B cell (primary cell): ENCODE results near the gene TGM6.

Experiments
- CTCF ChIP-seq: fragments of 200-600 bp; IDR thresholded peaks from one replicate; pipeline ENCODE4 v1.8.0; 2022; ENCODE audit warnings: antibody characterized with exemption, mild to moderate bottlenecking
- EZH2 ChIP-seq: IDR thresholded peaks from 2 replicates; pipeline ENCODE4 v1.6.1; 2012; ENCODE audit warnings: borderline replicate concordance, low read depth, mild to moderate bottlenecking, moderate library complexity, low read length; ENCODE audit not compliant: insufficient read depth, poor library complexity, severe bottlenecking

- TF ChIP-seq CTCF (no peak), EZH2 (no peak)
These were observed 27.5 kb upstream of the TGM6 start for GRCh38 chr20:2353231-2353630.
